ENCODE measurements around the gene CD226. TPM values are rescaled to one million over a fixed set of nuclear protein-coding genes. Genes with fewer than 3 reads are reported as not detected.

CD226 gene
- total and polyA plus RNA-seq, 2 of the 4 experiments (the other 2 are of a cell fraction), result 0.29 to 1.1 TPM

DNA sequence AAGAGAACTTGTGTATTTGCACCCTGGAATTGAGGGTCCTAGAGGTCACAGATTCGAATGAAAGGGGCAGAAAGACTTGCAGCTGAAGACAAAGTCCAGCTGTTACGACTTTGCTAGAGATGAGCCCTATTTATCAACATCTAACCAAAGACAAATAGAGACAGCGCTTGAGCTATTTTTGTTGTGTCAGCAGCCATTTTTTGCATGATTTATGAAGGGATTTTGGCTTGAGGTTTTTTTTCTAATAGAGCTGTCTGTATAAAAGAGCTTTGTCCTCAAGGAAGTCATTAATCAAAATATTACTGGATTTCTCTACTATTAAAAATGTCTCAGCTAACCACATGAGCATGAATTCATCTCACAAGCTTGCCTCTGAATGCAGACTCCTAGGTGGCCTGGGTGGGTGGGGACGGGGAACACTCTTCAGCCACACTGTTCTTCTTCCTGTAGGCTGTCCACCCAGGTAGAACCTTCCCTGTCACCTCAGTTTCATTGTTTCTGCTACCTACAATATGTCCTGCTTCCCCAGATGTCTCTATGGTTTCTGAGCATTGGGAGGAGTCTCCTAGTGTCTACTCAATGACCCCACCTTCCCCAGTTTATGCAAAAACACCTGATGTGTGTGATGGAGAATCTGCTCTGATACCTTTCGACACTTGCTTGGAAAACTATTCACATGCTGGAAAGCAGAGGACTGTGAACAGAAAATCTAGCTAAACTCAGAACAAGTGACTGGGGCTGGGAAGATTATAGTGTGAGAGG lies 7.2 kb upstream of the CD226 start:
- Histone ChIP-seq H3K23ac (ENCODE audit: low read depth, low read length) (no peak overlapping the region; the same call in 1 of the 2 replicates), H3K4me3 (ENCODE audit: insufficient read depth, low read depth, low read length) (no peak overlapping the region), H2BK120ac (ENCODE audit: low read depth, low read length) (no peak overlapping the region; the same call in 1 of the 2 replicates), H2BK5ac (ENCODE audit: low read depth, low read length, poor library complexity, severe bottlenecking) (no peak overlapping the region), H3K56ac (ENCODE audit: extremely low read depth, insufficient read depth, low read length) (no peak overlapping the region), H3K9ac (ENCODE audit: low read depth, low read length) (no peak overlapping the region), H2BK15ac (ENCODE audit: low read depth, low read length) (no peak overlapping the region), H3K4ac (ENCODE audit: low read depth, low read length) (no peak overlapping the region), H4K91ac (ENCODE audit: insufficient read depth, low read depth, low read length) (no peak overlapping the region), H3K27me3 (ENCODE audit: control insufficient read depth, insufficient read depth, low read length) (no peaks in the 10 kb centered on the region), H4K20me1 (ENCODE audit: insufficient read depth, low read length) (no peaks in the 10 kb centered on the region), H3K14ac (replicated peaks; ENCODE audit: low read depth, low read length) (0 out of 2 replicates have a peak overlapping the region, but pooled peaks have one; percentile 29), H3K27ac (ENCODE audit: insufficient read depth, low read length) (no peak overlapping the region), H3K9me1 (ENCODE audit: insufficient read depth, low read length) (peaks cover 6% of the 10 kb centered on the region), H3K18ac (ENCODE audit: low read depth, low read length) (no peak overlapping the region), H2AK5ac (ENCODE audit: low read depth, low read length) (no peak overlapping the region), H4K5ac (ENCODE audit: low read depth, low read length) (no peak overlapping the region), H3K4me1 (ENCODE audit: control insufficient read depth, insufficient read depth, low read length) (peaks cover 5% of the 10 kb centered on the region), H4K8ac (ENCODE audit: low read depth in 2 of 2, low read length in 2 of 2) (no peak overlapping the region), H3K4me2 (ENCODE audit: low read depth, low read length) (no peak overlapping the region), H3K79me1 (ENCODE audit: low read depth in 1 of 2, low read length in 2 of 2) (no peaks in the 10 kb centered on the region), H2AFZ (replicated peaks; ENCODE audit: low read length, poor library complexity) (no peak overlapping the region), H2BK20ac (ENCODE audit: low read depth, low read length) (no peak overlapping the region), H2AK9ac (replicated peaks; ENCODE audit: low read depth, low read length, poor library complexity) (no peak overlapping the region), H3K36me3 (ENCODE audit: control insufficient read depth, insufficient read depth, low read length) (no peaks in the 10 kb centered on the region), H3K9me3 (ENCODE audit: control insufficient read depth, insufficient read depth, low read length) (no peaks in the 10 kb centered on the region)
- ATAC-seq (ENCODE audit: low read depth) (no peak), DNase-seq (no peak)
- WGBS, 2 experiments (ENCODE audit: extremely low coverage in 2 of 2, insufficient read length in 1 of 2), result no CpG with 5 or more reads among the region's 5 CpGs
- BruUV-seq (replicated peaks), result no TSS peak
- dilution Hi-C loops (cut with HindIII; ENCODE audit: low sequenced_read_pairs, unreplicated experiment), result no loop called here
- ChIA-PET CTCF (interaction anchor here (0.6 kb wide), 1 partner anchor 106 kb away, joined by 3 read pairs; no protein-coding TSS in a partner anchor), POLR2A (ENCODE audit: unreplicated experiment) (interaction anchor here (0.5 kb wide), 1 partner anchor 33 kb away, joined by 3 read pairs; no protein-coding TSS in a partner anchor)
- in situ Hi-C loops (cut with MboI; ENCODE audit: low sequenced_read_pairs), result no loop called here
- intact Hi-C loops (cut with micrococcal nuclease), result no loop called here
- TF ChIP-seq RCOR1 (IDR thresholded peaks at IDR 0.05; ENCODE audit: insufficient replicate concordance, low read length) (no peak), SMC3 (IDR thresholded peaks at IDR 0.05; ENCODE audit: low read depth, low read length) (no peak), CEBPB (IDR thresholded peaks at IDR 0.05; ENCODE audit: low read depth, low read length) (no peak), POLR2A (IDR thresholded peaks at IDR 0.05; ENCODE audit: low read depth, low read length) (no peak), MAZ (IDR thresholded peaks at IDR 0.05; ENCODE audit: borderline replicate concordance, low read depth, low read length) (no peak), RFX5 (IDR thresholded peaks at IDR 0.05; ENCODE audit: low read depth, low read length) (no peak), RAD21 (IDR thresholded peaks at IDR 0.05; ENCODE audit: low read length) (no peak), NFE2L2 (IDR thresholded peaks at IDR 0.05; ENCODE audit: low read depth, low read length) (no peak), CHD1 (IDR thresholded peaks at IDR 0.05; ENCODE audit: low read depth, low read length) (no peak), BHLHE40 (IDR thresholded peaks at IDR 0.05; ENCODE audit: low read depth, low read length) (no peak), MAFK (IDR thresholded peaks at IDR 0.05; ENCODE audit: low read depth, low read length) (no peak), FOS (IDR thresholded peaks at IDR 0.05; ENCODE audit: low read depth, low read length) (no peak)
- TF ChIP-seq, protein P1, sequence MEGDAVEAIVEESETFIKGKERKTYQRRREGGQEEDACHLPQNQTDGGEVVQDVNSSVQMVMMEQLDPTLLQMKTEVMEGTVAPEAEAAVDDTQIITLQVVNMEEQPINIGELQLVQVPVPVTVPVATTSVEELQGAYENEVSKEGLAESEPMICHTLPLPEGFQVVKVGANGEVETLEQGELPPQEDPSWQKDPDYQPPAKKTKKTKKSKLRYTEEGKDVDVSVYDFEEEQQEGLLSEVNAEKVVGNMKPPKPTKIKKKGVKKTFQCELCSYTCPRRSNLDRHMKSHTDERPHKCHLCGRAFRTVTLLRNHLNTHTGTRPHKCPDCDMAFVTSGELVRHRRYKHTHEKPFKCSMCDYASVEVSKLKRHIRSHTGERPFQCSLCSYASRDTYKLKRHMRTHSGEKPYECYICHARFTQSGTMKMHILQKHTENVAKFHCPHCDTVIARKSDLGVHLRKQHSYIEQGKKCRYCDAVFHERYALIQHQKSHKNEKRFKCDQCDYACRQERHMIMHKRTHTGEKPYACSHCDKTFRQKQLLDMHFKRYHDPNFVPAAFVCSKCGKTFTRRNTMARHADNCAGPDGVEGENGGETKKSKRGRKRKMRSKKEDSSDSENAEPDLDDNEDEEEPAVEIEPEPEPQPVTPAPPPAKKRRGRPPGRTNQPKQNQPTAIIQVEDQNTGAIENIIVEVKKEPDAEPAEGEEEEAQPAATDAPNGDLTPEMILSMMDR (conservative IDR thresholded peaks at IDR 0.05; ENCODE audit: low read depth, low read length), result no peak
- TF ChIP-seq, protein P2, sequence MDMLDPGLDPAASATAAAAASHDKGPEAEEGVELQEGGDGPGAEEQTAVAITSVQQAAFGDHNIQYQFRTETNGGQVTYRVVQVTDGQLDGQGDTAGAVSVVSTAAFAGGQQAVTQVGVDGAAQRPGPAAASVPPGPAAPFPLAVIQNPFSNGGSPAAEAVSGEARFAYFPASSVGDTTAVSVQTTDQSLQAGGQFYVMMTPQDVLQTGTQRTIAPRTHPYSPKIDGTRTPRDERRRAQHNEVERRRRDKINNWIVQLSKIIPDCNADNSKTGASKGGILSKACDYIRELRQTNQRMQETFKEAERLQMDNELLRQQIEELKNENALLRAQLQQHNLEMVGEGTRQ (IDR thresholded peaks at IDR 0.05; ENCODE audit: low read depth, low read length), result no peak
- TF ChIP-seq, protein P3, sequence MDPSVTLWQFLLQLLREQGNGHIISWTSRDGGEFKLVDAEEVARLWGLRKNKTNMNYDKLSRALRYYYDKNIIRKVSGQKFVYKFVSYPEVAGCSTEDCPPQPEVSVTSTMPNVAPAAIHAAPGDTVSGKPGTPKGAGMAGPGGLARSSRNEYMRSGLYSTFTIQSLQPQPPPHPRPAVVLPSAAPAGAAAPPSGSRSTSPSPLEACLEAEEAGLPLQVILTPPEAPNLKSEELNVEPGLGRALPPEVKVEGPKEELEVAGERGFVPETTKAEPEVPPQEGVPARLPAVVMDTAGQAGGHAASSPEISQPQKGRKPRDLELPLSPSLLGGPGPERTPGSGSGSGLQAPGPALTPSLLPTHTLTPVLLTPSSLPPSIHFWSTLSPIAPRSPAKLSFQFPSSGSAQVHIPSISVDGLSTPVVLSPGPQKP (IDR thresholded peaks at IDR 0.05; ENCODE audit: borderline replicate concordance, low read depth, low read length), result no peak

All from IMR-90 (cell line).